NCI-H2107 treated with DMSO at 0.1 percent for 48 hours (cell line): ENCODE results near the gene ZBTB44.
"Not testable (repeated sequence)": the region's sequence is repeated elsewhere in the genome, so short reads cannot be mapped to it uniquely, and the experiment has no call there.

Source experiments
- DNase-seq: peaks from one replicate; lab custom pipeline; 2025; ENCODE audit not compliant: unreplicated experiment; lab: John Stamatoyannopoulos, UW

Gene ZBTB44

GRCh38 chr11:130313383-130314183, 1.1 kb downstream of the ZBTB44 start:
- peak; percentile 39 for DNase-seq

- no peak for DNase-seq
These were observed 2.7 kb downstream of the ZBTB44 start for GRCh38 chr11:130312046-130312445.

- DNase-seq, result no peak
These were observed 4.1 kb downstream of the ZBTB44 start for GRCh38 chr11:130310622-130311021.

- no peak for DNase-seq
These were observed 5.8 kb downstream of the ZBTB44 start for GRCh38 chr11:130308886-130309285.

GRCh38 chr11:130308059-130308458, 6.7 kb downstream of the ZBTB44 start:
- DNase-seq, result no peak

GRCh38 chr11:130304651-130305050, 10.1 kb downstream of the ZBTB44 start:
- DNase-seq, result no peak

- no peak for DNase-seq
These were observed 13.7 kb downstream of the ZBTB44 start for GRCh38 chr11:130301002-130301401.

GRCh38 chr11:130300567-130300966, 14.2 kb downstream of the ZBTB44 start:
- no peak for DNase-seq

- DNase-seq, result no peak
These were observed 14.7 kb downstream of the ZBTB44 start for GRCh38 chr11:130299978-130300377.

GRCh38 chr11:130295657-130296056, 19.1 kb downstream of the ZBTB44 start:
- DNase-seq, result no peak

- DNase-seq, result no peak
These were observed 32.6 kb downstream of the ZBTB44 start for GRCh38 chr11:130282111-130282510.

GRCh38 chr11:130281341-130281740, 33.4 kb downstream of the ZBTB44 start:
- DNase-seq, result not testable (repeated sequence)

- no peak for DNase-seq
These were observed 34.7 kb downstream of the ZBTB44 start for GRCh38 chr11:130279989-130280388.

- DNase-seq, result no peak
These were observed 36.0 kb downstream of the ZBTB44 start for GRCh38 chr11:130278745-130279144.

GRCh38 chr11:130278151-130278550, 36.6 kb downstream of the ZBTB44 start:
- DNase-seq, result no peak

GRCh38 chr11:130272336-130272735, 42.4 kb downstream of the ZBTB44 start:
- DNase-seq, result no peak

GRCh38 chr11:130269326-130269943, 45.3 kb downstream of the ZBTB44 start:
- DNase-seq, result no peak

- no peak for DNase-seq
These were observed 51.4 kb downstream of the ZBTB44 start for GRCh38 chr11:130263351-130263750.

GRCh38 chr11:130262424-130262823, 52.3 kb downstream of the ZBTB44 start:
- DNase-seq, result no peak

- peak; percentile 87 for DNase-seq
These were observed 53.1 kb downstream of the ZBTB44 start for GRCh38 chr11:130261571-130261970.

GRCh38 chr11:130260742-130261141, 54.0 kb downstream of the ZBTB44 start:
- DNase-seq, result no peak

- DNase-seq, result no peak
These were observed 54.6 kb downstream of the ZBTB44 start for GRCh38 chr11:130260080-130260627.
